KMS-11 (cell line): Measurements from ENCODE around the gene TENM3.

Experiments
- H2AFZ ChIP-seq: fragments of 200-600 bp; sonication (generic); 2 replicates; pipeline ENCODE4 v1.6.1; 2016; ENCODE audit warnings: antibody characterized with exemption, mixed run types, low read depth
- H3K27ac ChIP-seq: fragments of 200-600 bp; sonication (generic); 2 replicates; pipeline ENCODE4 v1.6.1; 2016; ENCODE audit warnings: mild to moderate bottlenecking, mixed run types
- H3K27me3 ChIP-seq: fragments of 200-600 bp; sonication (generic); 2 replicates; pipeline ENCODE4 v1.6.1; 2017; ENCODE audit warnings: mild to moderate bottlenecking, low read depth, mixed run types, moderate library complexity; ENCODE audit not compliant: insufficient read depth
- H3K36me3 ChIP-seq: fragments of 200-600 bp; sonication (generic); 2 replicates; pipeline ENCODE4 v1.6.1; 2017; ENCODE audit warnings: mild to moderate bottlenecking, mixed run types; ENCODE audit not compliant: insufficient read depth
- H3K4me1 ChIP-seq: fragments of 200-600 bp; sonication (generic); 2 replicates; pipeline ENCODE4 v1.6.1; 2016; ENCODE audit warnings: mild to moderate bottlenecking, low read depth, mixed run types; ENCODE audit not compliant: poor library complexity, severe bottlenecking
- H3K4me2 ChIP-seq: fragments of 200-600 bp; sonication (generic); 2 replicates; pipeline ENCODE4 v1.7.0; 2016; ENCODE audit warnings: mild to moderate bottlenecking, mixed run types
- H3K4me3 ChIP-seq: fragments of 200-600 bp; sonication (generic); IDR thresholded peaks from 2 replicates; pipeline ENCODE4 v1.6.1; 2017; ENCODE audit warnings: low read depth, low read length, mixed read lengths; ENCODE audit not compliant: insufficient read depth
- H3K79me2 ChIP-seq: fragments of 200-600 bp; sonication (generic); 2 replicates; pipeline ENCODE4 v1.6.1; 2016; ENCODE audit warnings: low read depth, mixed run types; ENCODE audit not compliant: insufficient read depth
- H3K9ac ChIP-seq: fragments of 200-600 bp; sonication (generic); 2 replicates; pipeline ENCODE4 v1.6.1; 2016; ENCODE audit warnings: mild to moderate bottlenecking, mixed run types
- H4K20me1 ChIP-seq: fragments of 200-600 bp; sonication (generic); 2 replicates; pipeline ENCODE4 v1.6.1; 2016; ENCODE audit warnings: mild to moderate bottlenecking, mixed run types; ENCODE audit not compliant: insufficient read depth
- CTCF ChIP-seq: fragments of 200-600 bp; sonication (generic); conservative IDR thresholded peaks from 2 replicates; pipeline ENCODE4 v1.6.1; 2017; ENCODE audit warnings: low read depth, mild to moderate bottlenecking, antibody characterized with exemption, low read length, moderate library complexity, mixed read lengths

The TENM3 gene

GRCh38 chr4:182213004-182213403 is 30.2 kb upstream of the TENM3 start:
- H3K27ac ChIP-seq, result no peak overlapping the region
- no peaks in the 10 kb centered on the region for H3K79me2 ChIP-seq
- no peak for TF ChIP-seq CTCF
- no peak overlapping the region for H3K4me3 ChIP-seq
- H4K20me1 ChIP-seq, result no peaks in the 10 kb centered on the region
- H3K36me3 ChIP-seq, result no peaks in the 10 kb centered on the region
- H3K4me2 ChIP-seq, result no peak overlapping the region
- no peak overlapping the region for H3K9ac ChIP-seq
- H3K27me3 ChIP-seq, result no peaks in the 10 kb centered on the region
- no peaks in the 10 kb centered on the region for H3K4me1 ChIP-seq
- no peak overlapping the region for H2AFZ ChIP-seq

- no peak for TF ChIP-seq CTCF
- H4K20me1 ChIP-seq, result no peaks in the 10 kb centered on the region
- H2AFZ ChIP-seq, result no peak overlapping the region
- H3K79me2 ChIP-seq, result no peaks in the 10 kb centered on the region
- H3K4me2 ChIP-seq, result no peak overlapping the region
- H3K27ac ChIP-seq, result no peak overlapping the region
- H3K9ac ChIP-seq, result no peak overlapping the region
- H3K4me1 ChIP-seq, result no peaks in the 10 kb centered on the region
- no peaks in the 10 kb centered on the region for H3K36me3 ChIP-seq
- no peaks in the 10 kb centered on the region for H3K27me3 ChIP-seq
- no peak overlapping the region for H3K4me3 ChIP-seq
Observed at GRCh38 chr4:182215148-182215547, 28.1 kb upstream of the TENM3 start.

- Histone ChIP-seq H3K36me3 (no peaks in the 10 kb centered on the region), H2AFZ (no peak overlapping the region), H4K20me1 (no peaks in the 10 kb centered on the region), H3K9ac (no peak overlapping the region), H3K27ac (no peak overlapping the region), H3K4me2 (no peak overlapping the region), H3K4me1 (no peaks in the 10 kb centered on the region), H3K4me3 (no peak overlapping the region), H3K79me2 (no peaks in the 10 kb centered on the region), H3K27me3 (no peaks in the 10 kb centered on the region)
- TF ChIP-seq CTCF, result no peak
Observed at GRCh38 chr4:182216005-182216404, 27.2 kb upstream of the TENM3 start.

GRCh38 chr4:182219411-182220056 is 23.7 kb upstream of the TENM3 start:
- no peak overlapping the region for H2AFZ ChIP-seq

More at GRCh38 chr4:182219411-182220056, 23.7 kb upstream of the TENM3 start:
- Histone ChIP-seq H3K27me3 (no peaks in the 10 kb centered on the region), H3K4me2 (no peak overlapping the region), H3K27ac (no peak overlapping the region), H3K9ac (no peak overlapping the region), H3K4me3 (no peak overlapping the region), H4K20me1 (no peaks in the 10 kb centered on the region), H3K36me3 (no peaks in the 10 kb centered on the region), H3K4me1 (no peaks in the 10 kb centered on the region), H3K79me2 (no peaks in the 10 kb centered on the region)
- TF ChIP-seq CTCF, result no peak
